ENCODE results near the gene LRRC4C.

GRCh38 chr11:40134820-40135570 lies 1324.5 kb downstream of the LRRC4C start:
- no peak for TF ChIP-seq EP300 (conservative IDR thresholded peaks at IDR 0.05; ENCODE audit: poor library complexity, severe bottlenecking)
- no peak for TF ChIP-seq CTCF (IDR thresholded peaks at IDR 0.05; ENCODE audit: poor library complexity, severe bottlenecking)
- no peak for TF ChIP-seq POLR2AphosphoS5 (IDR thresholded peaks at IDR 0.05)
- TF ChIP-seq SMC3 (conservative IDR thresholded peaks at IDR 0.05; ENCODE audit: poor library complexity), result no peak
- TF ChIP-seq MXI1 (conservative IDR thresholded peaks at IDR 0.05; ENCODE audit: poor library complexity, severe bottlenecking), result no peak
- no peak for TF ChIP-seq EZH2 (IDR thresholded peaks at IDR 0.05; ENCODE audit: borderline replicate concordance, insufficient read depth, low read length, poor library complexity, severe bottlenecking)
- no peak for TF ChIP-seq RAD21 (conservative IDR thresholded peaks at IDR 0.05)
- TF ChIP-seq, protein P1, sequence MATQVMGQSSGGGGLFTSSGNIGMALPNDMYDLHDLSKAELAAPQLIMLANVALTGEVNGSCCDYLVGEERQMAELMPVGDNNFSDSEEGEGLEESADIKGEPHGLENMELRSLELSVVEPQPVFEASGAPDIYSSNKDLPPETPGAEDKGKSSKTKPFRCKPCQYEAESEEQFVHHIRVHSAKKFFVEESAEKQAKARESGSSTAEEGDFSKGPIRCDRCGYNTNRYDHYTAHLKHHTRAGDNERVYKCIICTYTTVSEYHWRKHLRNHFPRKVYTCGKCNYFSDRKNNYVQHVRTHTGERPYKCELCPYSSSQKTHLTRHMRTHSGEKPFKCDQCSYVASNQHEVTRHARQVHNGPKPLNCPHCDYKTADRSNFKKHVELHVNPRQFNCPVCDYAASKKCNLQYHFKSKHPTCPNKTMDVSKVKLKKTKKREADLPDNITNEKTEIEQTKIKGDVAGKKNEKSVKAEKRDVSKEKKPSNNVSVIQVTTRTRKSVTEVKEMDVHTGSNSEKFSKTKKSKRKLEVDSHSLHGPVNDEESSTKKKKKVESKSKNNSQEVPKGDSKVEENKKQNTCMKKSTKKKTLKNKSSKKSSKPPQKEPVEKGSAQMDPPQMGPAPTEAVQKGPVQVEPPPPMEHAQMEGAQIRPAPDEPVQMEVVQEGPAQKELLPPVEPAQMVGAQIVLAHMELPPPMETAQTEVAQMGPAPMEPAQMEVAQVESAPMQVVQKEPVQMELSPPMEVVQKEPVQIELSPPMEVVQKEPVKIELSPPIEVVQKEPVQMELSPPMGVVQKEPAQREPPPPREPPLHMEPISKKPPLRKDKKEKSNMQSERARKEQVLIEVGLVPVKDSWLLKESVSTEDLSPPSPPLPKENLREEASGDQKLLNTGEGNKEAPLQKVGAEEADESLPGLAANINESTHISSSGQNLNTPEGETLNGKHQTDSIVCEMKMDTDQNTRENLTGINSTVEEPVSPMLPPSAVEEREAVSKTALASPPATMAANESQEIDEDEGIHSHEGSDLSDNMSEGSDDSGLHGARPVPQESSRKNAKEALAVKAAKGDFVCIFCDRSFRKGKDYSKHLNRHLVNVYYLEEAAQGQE (IDR thresholded peaks at IDR 0.05; ENCODE audit: borderline replicate concordance), result no peak
- no peak for TF ChIP-seq TAF1 (IDR thresholded peaks at IDR 0.05; ENCODE audit: low read depth)

Data from neural cell (in vitro differentiated cells).